ENCODE data around the gene AGL. TPM values are rescaled to one million over a fixed set of nuclear protein-coding genes. Genes with fewer than 3 reads are reported as not detected.
A peak's percentile ranks its signal among the peaks of the same experiment; 100 is the strongest.

Gene AGL
- total and polyA plus RNA-seq, 2 of the 13 experiments (the other 11 are each of a cell fraction or from before 2014, with no cell fraction given): 4.3 to 13.1 TPM

DNA sequence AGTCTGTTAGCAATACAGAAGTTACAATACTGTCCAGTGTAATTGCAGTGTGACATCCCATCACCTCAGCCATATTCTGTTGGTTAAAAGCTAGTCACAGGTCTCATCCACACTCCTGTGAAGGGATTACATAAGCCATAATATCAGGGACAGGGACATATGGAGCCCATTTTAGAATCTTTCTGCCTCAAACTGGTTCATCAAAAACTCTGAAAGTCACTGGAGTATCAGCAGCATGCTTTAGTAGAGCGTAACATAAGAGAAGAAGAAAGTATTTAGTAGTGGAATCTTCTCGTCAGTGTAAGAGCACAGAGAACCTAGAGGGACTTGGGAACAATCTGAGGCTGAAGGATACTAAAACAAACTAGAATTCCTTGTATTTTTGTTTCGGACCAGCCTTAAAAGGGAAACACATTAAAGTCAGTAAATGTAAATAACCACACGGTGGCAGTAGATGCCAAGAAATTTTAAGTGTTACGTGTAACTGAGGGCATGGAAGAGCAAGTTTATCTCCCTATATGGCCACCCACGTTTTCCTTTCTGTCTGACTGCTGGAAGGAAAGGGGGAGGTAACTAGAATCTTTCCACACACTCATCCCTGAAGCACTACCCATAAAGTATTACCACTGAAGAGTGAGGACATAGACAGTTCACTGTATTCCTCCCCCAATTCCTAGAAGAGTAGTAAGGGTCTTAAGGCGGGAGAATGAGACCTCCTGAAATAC, 41.6 kb upstream of the AGL start:
- Histone ChIP-seq H3K36me3 (replicated peaks in 1 of 2; ENCODE audit: control insufficient read depth in 1 of 2, insufficient read depth in 2 of 2, low read length in 2 of 2) (no peaks in the 10 kb centered on the region), H3K9me3 (ENCODE audit: low read length) (no peaks in the 10 kb centered on the region), H3K9ac (ENCODE audit: insufficient read depth, low read depth, low read length) (peak overlapping the region; percentile 50), H2AFZ (ENCODE audit: low read length) (peak overlapping the region; percentile 89), H3K27me3 (ENCODE audit: control insufficient read depth in 1 of 2, insufficient read depth in 2 of 2, low read length in 2 of 2) (no peaks in the 10 kb centered on the region), H3K4me3 (replicated peaks in 1 of 3; ENCODE audit: insufficient read depth in 1 of 3, low read depth in 2 of 3, low read length in 3 of 3) (peak overlapping the region; percentile 17 to 30 (median 24); a peak in 2 of 6 replicates), H3K79me2 (ENCODE audit: insufficient read depth, low read length) (no peaks in the 10 kb centered on the region), H4K20me1 (ENCODE audit: insufficient read depth, low read length) (no peaks in the 10 kb centered on the region), H3K4me2 (ENCODE audit: low read depth, low read length) (peak overlapping the region; percentile 65), H3K27ac (ENCODE audit: extremely low read length, insufficient read depth, low read length) (no peak overlapping the region), H3K4me1 (ENCODE audit: insufficient read depth, low read length) (peaks cover 13% of the 10 kb centered on the region; the same call in 1 of the 2 replicates)
- CTCF ChIA-PET (ENCODE audit: low intra/inter-chr PET ratio, low total read pairs): interaction anchor here (0.9 to 2.0 kb wide), 3 partner anchors 224 to 651 kb away, joined by 3 to 11 read pairs (median 9); no protein-coding TSS in a partner anchor
- in situ Hi-C loops (cut with HindIII; ENCODE audit: extremely low pct_ligation_motif_present, low pct_unique_long_range_greater_than_20kb): loop anchor here (5.0 to 25.0 kb wide), 2 partner anchors 229 to 1054 kb away; a partner anchor contains a TSS
- BruUV-seq (replicated peaks): no TSS peak
- 14% methylated on average over 7 of the region's 7 CpGs for whole genome bisulfite sequencing (ENCODE audit: low lambda C conversion rate)
- peak; percentile 81 for DNase-seq (ENCODE audit: low spot score)
- peak; percentile 97 for FAIRE-seq
- intact Hi-C loops (cut with micrococcal nuclease; ENCODE audit: unreplicated experiment): loop anchor here (1.0 to 5.0 kb wide), 5 partner anchors 226 to 1059 kb away; no protein-coding TSS in a partner anchor
- ATAC-seq: peak; percentile 95
- POLR2A ChIA-PET: no interaction called here
- TF ChIP-seq ZNF550 (CRISPR knock-in tag; IDR thresholded peaks at IDR 0.05; ENCODE audit: borderline replicate concordance) (no peak), NBN (conservative IDR thresholded peaks at IDR 0.05) (no peak), GATAD1 (CRISPR knock-in tag; IDR thresholded peaks at IDR 0.05) (no peak), ZMYM3 (CRISPR knock-in tag; IDR thresholded peaks at IDR 0.05) (no peak), PHF20 (CRISPR knock-in tag; IDR thresholded peaks at IDR 0.05) (no peak), ZBTB46 (CRISPR knock-in tag; IDR thresholded peaks at IDR 0.05; ENCODE audit: borderline replicate concordance) (no peak), ZSCAN9 (CRISPR knock-in tag; IDR thresholded peaks at IDR 0.05; ENCODE audit: borderline replicate concordance) (0 out of 2 replicates have a peak, but pooled peaks have one; percentile 24), PBX3 (CRISPR knock-in tag; IDR thresholded peaks at IDR 0.05; ENCODE audit: borderline replicate concordance) (no peak), NCOA2 (CRISPR knock-in tag; IDR thresholded peaks at IDR 0.05) (no peak), MAX (IDR thresholded peaks at IDR 0.05) (0 out of 2 replicates have a peak, but pooled peaks have one; percentile 34), FOXA1 (IDR thresholded peaks at IDR 0.05) (no peak), FOXA1 (CRISPR knock-in tag; IDR thresholded peaks at IDR 0.05) (peak; percentile 50), JUNB (CRISPR knock-in tag; IDR thresholded peaks at IDR 0.05; ENCODE audit: borderline replicate concordance) (no peak), FOXM1 (CRISPR knock-in tag; IDR thresholded peaks at IDR 0.05) (no peak), ATRX (CRISPR knock-in tag; IDR thresholded peaks at IDR 0.05; ENCODE audit: borderline replicate concordance) (no peak), HOMEZ (CRISPR knock-in tag; IDR thresholded peaks at IDR 0.05; ENCODE audit: low read depth) (no peak), ZNF616 (CRISPR knock-in tag; IDR thresholded peaks at IDR 0.05; ENCODE audit: low read depth) (no peak), ZNF501 (CRISPR knock-in tag; IDR thresholded peaks at IDR 0.05) (no peak), ZNF557 (CRISPR knock-in tag; IDR thresholded peaks at IDR 0.05) (no peak)
- TF ChIP-seq, protein P1, sequence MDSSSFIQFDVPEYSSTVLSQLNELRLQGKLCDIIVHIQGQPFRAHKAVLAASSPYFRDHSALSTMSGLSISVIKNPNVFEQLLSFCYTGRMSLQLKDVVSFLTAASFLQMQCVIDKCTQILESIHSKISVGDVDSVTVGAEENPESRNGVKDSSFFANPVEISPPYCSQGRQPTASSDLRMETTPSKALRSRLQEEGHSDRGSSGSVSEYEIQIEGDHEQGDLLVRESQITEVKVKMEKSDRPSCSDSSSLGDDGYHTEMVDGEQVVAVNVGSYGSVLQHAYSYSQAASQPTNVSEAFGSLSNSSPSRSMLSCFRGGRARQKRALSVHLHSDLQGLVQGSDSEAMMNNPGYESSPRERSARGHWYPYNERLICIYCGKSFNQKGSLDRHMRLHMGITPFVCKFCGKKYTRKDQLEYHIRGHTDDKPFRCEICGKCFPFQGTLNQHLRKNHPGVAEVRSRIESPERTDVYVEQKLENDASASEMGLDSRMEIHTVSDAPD (CRISPR knock-in tag; IDR thresholded peaks at IDR 0.05): 0 out of 2 replicates have a peak, but pooled peaks have one; percentile 33

All from HepG2 (cell line).